Heart left ventricle (tissue), 16 donors: ENCODE data around the gene DLX4. TPM values are rescaled to one million over a fixed set of nuclear protein-coding genes. Genes with fewer than 3 reads are reported as not detected.

Source experiments
- ATAC-seq, 4 donors: fragments of 200-7000 bp; cut with Tn5 transposase; one replicate each; pipeline ENCODE4 v1.9.1; 2020 to 2022; ENCODE audit warnings: moderate library complexity in 4 of 4, mild to moderate bottlenecking in 3 of 4, moderate number of reproducible peaks in 1 of 4
- DNase-seq, 5 donors: peaks; one replicate each; pipeline ENCODE4 v3.0.0-alpha.2; 2020
- H3K27ac ChIP-seq, 12 donors: fragments of 200-600 bp; sonication (generic) in 4 of 12; one replicate each; pipeline versions ENCODE4 v1.5.0 to v1.8.0; 2016 to 2022; ENCODE audit warnings: mild to moderate bottlenecking in 2 of 12
- H3K27me3 ChIP-seq, 9 donors: fragments of 200-600 bp; sonication (generic) in 2 of 9; one replicate each; pipeline versions ENCODE4 v1.5.1 to v1.8.0; 2016 to 2022; ENCODE audit warnings: mild to moderate bottlenecking in 3 of 9
- H3K36me3 ChIP-seq, 9 donors: fragments of 200-600 bp; sonication (generic) in 2 of 9; one replicate each; pipeline versions ENCODE4 v1.5.0 to v1.8.0; 2018 to 2022; ENCODE audit warnings: mild to moderate bottlenecking in 2 of 9
- H3K4me1 ChIP-seq, 12 donors: fragments of 200-600 bp; sonication (generic) in 4 of 12; one replicate each; pipeline versions ENCODE4 v1.5.0 to v1.8.0; 2016 to 2022; ENCODE audit warnings: mild to moderate bottlenecking in 3 of 12
- H3K4me3 ChIP-seq, 12 donors: fragments of 200-600 bp; sonication (generic) in 4 of 12; one replicate each; pipeline versions ENCODE4 v1.5.0 to v1.8.0; 2017 to 2022; ENCODE audit warnings: mild to moderate bottlenecking in 9 of 12, moderate library complexity in 4 of 12
- H3K9me3 ChIP-seq, 12 donors: fragments of 200-600 bp; sonication (generic) in 4 of 12; one replicate each; pipeline versions ENCODE4 v1.5.0 to v1.8.0; 2016 to 2022; ENCODE audit warnings: mild to moderate bottlenecking in 1 of 12
- CTCF ChIP-seq, 12 donors: fragments of 200-600 bp; sonication (generic) in 4 of 12; IDR thresholded peaks; one replicate each; pipeline versions ENCODE4 v1.5.0 to v1.8.0; 2018 to 2022; ENCODE audit warnings: antibody characterized with exemption in 12 of 12, mild to moderate bottlenecking in 5 of 12
- POLR2A ChIP-seq, 2 donors: fragments of 450-650 bp; IDR thresholded peaks; one replicate each; pipeline ENCODE4 v1.6.1; 2017; ENCODE audit warnings: antibody characterized with exemption in 2 of 2, mild to moderate bottlenecking in 2 of 2, moderate library complexity in 2 of 2
- WGBS, 4 donors: extraction: QIAGEN DNeasy Blood & Tissue Kit in 2 of 4; methylation state at CpG; one replicate each; pipeline versions ENCODE4 v1.1.5 to v1.1.7; 2013 to 2018; 5-methylcytosine and 5-hydroxymethylcytosine counted together
- intact Hi-C, 10 donors: fragments of 100-400 bp; cut with DNase I; formaldehyde crosslinking; loops; one replicate each; pipeline versions ENCODE4 v1.11.1 to v1.14.2; 2022
- polyA plus RNA-seq, 2 donors: library from polyadenylated mRNA; stranded (reverse); fragments of 200-250 nt; gene quantifications; one replicate each; pipeline ENCODE4 v1.2.3, GENCODE V29; 2013
- total RNA-seq, 9 donors: library from RNA; depleted of rRNA in 2 of 9; stranded (reverse); fragments of >200 nt in 2 of 9; fragmentation: NEBNext Ultra II Directional in 3 of 9; extraction: Animal tissue kit (Norgen Biotek cat#: 25700) in 3 of 9; gene quantifications; one replicate each; pipeline versions ENCODE4 v1.1.0 to v1.2.4, GENCODE V29; 2016 to 2023
- donor health status: ischemic (EF 13 %, LVEDD 7.1; RV severe dilation, severe dysfunction).
- donor health status: healthy with polysubstance abuse.
- donor health status: DM: no; HTN: yes; CAD: no.
- donor health status: DM: no; HTN: no; CAD: no.
- donor health status: ischemic (EF 25% LVEDD 6.9; RV normal size, moderate dysfunction).
- donor health status: ischemic (EF 25% LVEDD 5.7; RV mildly dilated, moderate dysfunction).
- donor health status: healthy.
- donor health status: DM: yes; HTN: yes; CAD: no.
- donor health status: ischemic (EF 35%, LVEDD 5.7; RV mildly dilated, moderate dysfunction).
- donor health status: nonischemic (EF 11% LVEDD 7.7; RV severe dilation, severe dysfunction).
- donor health status: DM: yes; HTN: yes; CAD: no.
- donor health status: PGD.
- donor health status: ischemic (EF 29% LVEDD 5.4; RV normal size, mild dysfunction).
- donor health status: nonischemic (EF 23%, LVEDD 6.1; RV moderate dilation, normal function).

Gene DLX4
- total and polyA plus RNA-seq, 11 donors: 0.03 to 0.19 TPM; not detected in 9

GRCh38 chr17:49993423-49994060, 24.6 kb downstream of the DLX4 start:
- Histone ChIP-seq H3K9me3 (no peaks in the 10 kb centered on the region), H3K27ac (no peak overlapping the region), H3K27me3 (peaks cover 36 to 90% (median 81%) of the 10 kb centered on the region in 9 donors), H3K4me1 (peaks cover 0 to 39% (median 24%) of the 10 kb centered on the region in 12 donors), H3K36me3 (no peaks in the 10 kb centered on the region), H3K4me3 (peak overlapping the region; percentile 17 to 60 (median 46))
- ATAC-seq (peak in 2 of 4 donors; percentile 32 to 41), DNase-seq (no peak)
- intact Hi-C loops: loop anchor here in 6 of 10 donors (5.0 to 10.0 kb wide), 6 partner anchors 269 to 679 kb away; partner anchors contain the start of gene SLC35B1 (in 3 of the 6)
- WGBS, 4 donors: 1 to 2% (median 1%) methylated on average over 46 to 77 of the region's 77 CpGs
- TF ChIP-seq POLR2A (IDR thresholded peaks at IDR 0.05) (no peak), CTCF (IDR thresholded peaks at IDR 0.05) (no peak)

- H3K27me3 ChIP-seq: peaks cover 36 to 94% (median 83%) of the 10 kb centered on the region in 9 donors
- intact Hi-C loops: loop anchor here (5.0 to 10.0 kb wide), 13 partner anchors 42 to 680 kb away; partner anchors contain the start of gene SLC35B1 (in 4 of the 10)
Measured at GRCh38 chr17:49994085-49995054, 25.4 kb downstream of the DLX4 start.

GRCh38 chr17:49995055-49995738, 26.2 kb downstream of the DLX4 start, which contains the start of gene DLX3:
TSS of gene DLX3 (minus strand) at chr17:49995224. CDS start at chr17:49994998, 226 bp downstream.
- H3K27me3 ChIP-seq: peaks cover 32 to 95% (median 81%) of the 10 kb centered on the region in 9 donors

More at GRCh38 chr17:49994085-49995054, 25.4 kb downstream of the DLX4 start:
- WGBS, 4 donors: 4 to 5% (median 4%) methylated on average over 30 to 50 of the region's 50 CpGs
- no peak for ATAC-seq
- no peak for DNase-seq
- H3K9me3 ChIP-seq: no peaks in the 10 kb centered on the region
- H3K4me1 ChIP-seq: peaks cover 0 to 39% (median 24%) of the 10 kb centered on the region in 12 donors
- no peaks in the 10 kb centered on the region for H3K36me3 ChIP-seq
- peak overlapping the region; percentile 17 to 60 (median 46) for H3K4me3 ChIP-seq
- TF ChIP-seq POLR2A (IDR thresholded peaks at IDR 0.05) (no peak), CTCF (IDR thresholded peaks at IDR 0.05) (no peak)
- H3K27ac ChIP-seq: no peak overlapping the region

More at GRCh38 chr17:49995055-49995738, 26.2 kb downstream of the DLX4 start, which contains the start of gene DLX3:
- Histone ChIP-seq H3K9me3 (no peaks in the 10 kb centered on the region), H3K4me1 (peaks cover 0 to 39% (median 24%) of the 10 kb centered on the region in 12 donors), H3K27ac (no peak within 1 kb of the TSS), H3K36me3 (no peaks in the 10 kb centered on the region), H3K4me3 (peak within 1 kb of the TSS in 11 of 12 donors; percentile 16 to 60 (median 48))
- WGBS, 4 donors: 2 to 4% (median 3%) methylated on average over 28 to 29 of the region's 29 CpGs
- intact Hi-C loops: loop anchor here (5.0 to 10.0 kb wide), 13 partner anchors 43 to 680 kb away; partner anchors contain the start of gene SLC35B1 (in 4 of the 10)
- ATAC-seq (peak; percentile 35 to 77 (median 70)), DNase-seq (peak; percentile 65 to 85 (median 80))
- TF ChIP-seq POLR2A (IDR thresholded peaks at IDR 0.05) (peak in 1 of 2 donors; percentile 38), CTCF (IDR thresholded peaks at IDR 0.05) (no peak)
